CD14-positive monocyte (primary cell): ENCODE measurements around the gene HAPLN1. TPM values are rescaled to one million over a fixed set of nuclear protein-coding genes. Genes with fewer than 3 reads are reported as not detected.

Experiments used
- DNase-seq, 3 donors: peaks; one replicate each; pipeline ENCODE4 v3.0.0-alpha.2; 2011 to 2022
- H2AFZ ChIP-seq: 2 replicates; pipeline ENCODE4 v1.6.0; 2012; ENCODE audit warnings: mild to moderate bottlenecking, low read depth, low read length, inconsistent platforms; ENCODE audit not compliant: insufficient read depth, poor library complexity, severe bottlenecking
- H3K27ac ChIP-seq, 2 donors: 1 replicate in 1 of 2; 2 replicates in 1 of 2; pipeline ENCODE4 v1.5.1; 2012 to 2013; ENCODE audit warnings: low read length in 2 of 2, control low read depth in 1 of 2, inconsistent platforms in 1 of 2, low read depth in 1 of 2, mild to moderate bottlenecking in 1 of 2
- H3K27me3 ChIP-seq, 2 donors: one replicate each; pipeline versions ENCODE4 v1.6.0 to v1.6.1; 2011 to 2013; ENCODE audit warnings: low read length in 2 of 2; ENCODE audit not compliant: control insufficient read depth in 2 of 2, insufficient read depth in 2 of 2
- H3K36me3 ChIP-seq, 2 donors: replicated peaks in 1 of 2; 1 replicate in 1 of 2; 2 replicates in 1 of 2; pipeline versions ENCODE4 v1.5.1 to v1.6.1; 2012 to 2013; ENCODE audit warnings: low read length in 2 of 2, control low read depth in 1 of 2, inconsistent platforms in 1 of 2, mild to moderate bottlenecking in 1 of 2; ENCODE audit not compliant: insufficient read depth in 2 of 2, control insufficient read depth in 1 of 2
- H3K4me1 ChIP-seq, 2 donors: 1 replicate in 1 of 2; 2 replicates in 1 of 2; pipeline versions ENCODE4 v1.5.1 to v1.6.1; 2012 to 2013; ENCODE audit warnings: low read length in 2 of 2, control low read depth in 1 of 2, inconsistent platforms in 1 of 2, mild to moderate bottlenecking in 1 of 2, moderate library complexity in 1 of 2; ENCODE audit not compliant: insufficient read depth in 2 of 2, control insufficient read depth in 1 of 2
- H3K4me2 ChIP-seq: replicated peaks from 2 replicates; pipeline ENCODE3; 2012; ENCODE audit warnings: low read length, moderate library complexity, mild to moderate bottlenecking; ENCODE audit not compliant: poor library complexity, severe bottlenecking; ENCODE audit errors: extremely low read depth
- H3K4me3 ChIP-seq, 3 experiments: fragments of 200-600 bp in 1 of 3; sonication (generic) in 1 of 3; replicated peaks in 1 of 3; 1 replicate in 2 of 3; 2 replicates in 1 of 3; pipeline ENCODE4 v1.5.1; 2011 to 2013; ENCODE audit warnings: low read length in 3 of 3, mild to moderate bottlenecking in 3 of 3, control low read depth in 2 of 3, low read depth in 2 of 3, inconsistent platforms in 1 of 3, moderate library complexity in 1 of 3
- H3K79me2 ChIP-seq: 2 replicates; pipeline ENCODE4 v1.6.0; 2012; ENCODE audit warnings: mild to moderate bottlenecking, control low read depth, inconsistent platforms, low read length, moderate library complexity; ENCODE audit not compliant: insufficient read depth
- H3K9ac ChIP-seq: 2 replicates; pipeline ENCODE4 v1.6.0; 2017; ENCODE audit warnings: low read length, mild to moderate bottlenecking; ENCODE audit not compliant: insufficient read depth, poor library complexity, severe bottlenecking
- H3K9me3 ChIP-seq, 2 donors: replicated peaks in 1 of 2; 1 replicate in 1 of 2; 2 replicates in 1 of 2; pipeline versions ENCODE4 v1.5.1 to v1.6.1; 2012 to 2013; ENCODE audit warnings: low read length in 2 of 2, control low read depth in 1 of 2; ENCODE audit not compliant: control insufficient read depth in 1 of 2, insufficient read depth in 1 of 2
- H4K20me1 ChIP-seq: 2 replicates; pipeline ENCODE4 v1.6.0; 2012; ENCODE audit warnings: mild to moderate bottlenecking, low read length, control low read depth, moderate library complexity; ENCODE audit not compliant: insufficient read depth
- H3K27ac Mint-ChIP-seq, 7 donors: one replicate each; pipeline ENCODE4 v1.8.0; 2020; ENCODE audit warnings: mild to moderate bottlenecking in 7 of 7, mixed read lengths in 7 of 7, moderate library complexity in 6 of 7, inconsistent platforms in 2 of 7
- H3K27me3 Mint-ChIP-seq, 3 donors: one replicate each; pipeline ENCODE4 v1.8.0; 2021 to 2022; ENCODE audit warnings: low read depth in 3 of 3, mild to moderate bottlenecking in 3 of 3, mixed read lengths in 3 of 3, moderate library complexity in 3 of 3, inconsistent platforms in 1 of 3
- H3K36me3 Mint-ChIP-seq, 2 donors: one replicate each; pipeline ENCODE4 v1.8.0; 2020; ENCODE audit warnings: mixed read lengths in 2 of 2, inconsistent platforms in 1 of 2, mild to moderate bottlenecking in 1 of 2
- H3K4me1 Mint-ChIP-seq: one replicate; pipeline ENCODE4 v1.8.0; 2020; ENCODE audit warnings: mild to moderate bottlenecking, mixed read lengths
- H3K4me3 Mint-ChIP-seq, 2 donors: one replicate each; pipeline ENCODE4 v1.8.0; 2020; ENCODE audit warnings: mild to moderate bottlenecking in 2 of 2, mixed read lengths in 2 of 2, moderate library complexity in 1 of 2
- H3K9me3 Mint-ChIP-seq, 7 donors: one replicate each; pipeline ENCODE4 v1.8.0; 2020 to 2022; ENCODE audit warnings: mixed read lengths in 7 of 7, mild to moderate bottlenecking in 6 of 7, moderate library complexity in 6 of 7, inconsistent platforms in 2 of 7
- CTCF ChIP-seq: fragments of 200-600 bp; IDR thresholded peaks from one replicate; pipeline ENCODE4 v1.8.0; 2022; ENCODE audit warnings: antibody characterized with exemption, mild to moderate bottlenecking
- WGBS: methylation state at CpG from one replicate; pipeline ENCODE4 v1.1.5; 2013; ENCODE audit warnings: missing lambda C conversion rate; ENCODE audit not compliant: insufficient coverage; 5-methylcytosine and 5-hydroxymethylcytosine counted together
- intact Hi-C, 2 donors: fragments of 100-400 bp; cut with micrococcal nuclease; formaldehyde crosslinking; loops; one replicate each; pipeline versions ENCODE4 v1.15.0 to v1.15.1; 2023
- polyA plus RNA-seq, 3 donors: library from polyadenylated mRNA; depleted of rRNA in 1 of 3; unstranded in 2 of 3; stranded (reverse) in 1 of 3; fragments of 300-500 nt in 2 of 3; fragments of >200 nt in 1 of 3; fragmentation: Illumina TruSeq in 2 of 3; gene quantifications; 1 replicate in 2 of 3; 2 replicates in 1 of 3; pipeline ENCODE4 v1.2.3, GENCODE V29; 2012 to 2021

The HAPLN1 gene
- polyA plus RNA-seq, 3 donors = not detected

- H3K9me3 ChIP-seq = peaks cover 0 to 18% of the 10 kb centered on the region in 2 donors
- peaks cover 0 to 10% of the 10 kb centered on the region in 2 donors for H3K4me1 ChIP-seq
- peak overlapping the region in 1 of 3 experiments; percentile 47 for H3K4me3 ChIP-seq
- no peak overlapping the region for H3K9ac ChIP-seq
- intact Hi-C loops = no loop called here
- no peak for DNase-seq
- no peak for TF ChIP-seq CTCF
- H3K27me3 Mint-ChIP-seq = peaks cover 55 to 57% (median 56%) of the 10 kb centered on the region in 3 donors
- no peak overlapping the region for H3K27ac ChIP-seq
- WGBS = under 1% methylated on average over 61 of the region's 72 CpGs
- H3K27ac Mint-ChIP-seq = peak overlapping the region in 1 of 7 donors; percentile 70
- peak overlapping the region; percentile 45 to 93 for H3K4me3 Mint-ChIP-seq
- peak overlapping the region; percentile 43 for H3K4me2 ChIP-seq
- peaks cover 51 to 66% of the 10 kb centered on the region in 2 donors for H3K27me3 ChIP-seq
- peaks cover 10% of the 10 kb centered on the region for H3K4me1 Mint-ChIP-seq
- H3K36me3 ChIP-seq = no peaks in the 10 kb centered on the region
- H2AFZ ChIP-seq = peak overlapping the region; percentile 67
- H3K9me3 Mint-ChIP-seq = peaks cover 0 to 6% (median 2%) of the 10 kb centered on the region in 7 donors
- no peaks in the 10 kb centered on the region for H4K20me1 ChIP-seq
- H3K36me3 Mint-ChIP-seq = no peaks in the 10 kb centered on the region
- H3K79me2 ChIP-seq = no peaks in the 10 kb centered on the region
These were observed 1.6 kb upstream of the HAPLN1 start for GRCh38 chr5:83721953-83722901.

GRCh38 chr5:83718936-83719495, 1.6 kb downstream of the HAPLN1 start:
- H3K4me3 Mint-ChIP-seq = peak overlapping the region in 1 of 2 donors; percentile 18
- no peak overlapping the region for H3K4me3 ChIP-seq
- H3K9ac ChIP-seq = no peak overlapping the region
- H3K27me3 ChIP-seq = peaks cover 51 to 65% of the 10 kb centered on the region in 2 donors
- WGBS = 80% methylated on average over 1 of the region's 2 CpGs
- H3K36me3 ChIP-seq = no peaks in the 10 kb centered on the region
- no peak for DNase-seq
- no peak overlapping the region for H2AFZ ChIP-seq
- H3K4me1 Mint-ChIP-seq = peaks cover 10% of the 10 kb centered on the region
- TF ChIP-seq CTCF = no peak
- H3K4me2 ChIP-seq = no peak overlapping the region
- peaks cover 0 to 10% of the 10 kb centered on the region in 2 donors for H3K4me1 ChIP-seq
- H4K20me1 ChIP-seq = no peaks in the 10 kb centered on the region
- no peak overlapping the region for H3K27ac Mint-ChIP-seq
- H3K9me3 ChIP-seq = peaks cover 0 to 18% of the 10 kb centered on the region in 2 donors
- no peaks in the 10 kb centered on the region for H3K79me2 ChIP-seq
- no peaks in the 10 kb centered on the region for H3K36me3 Mint-ChIP-seq
- no peak overlapping the region for H3K27ac ChIP-seq
- H3K9me3 Mint-ChIP-seq = peaks cover 0 to 6% (median 2%) of the 10 kb centered on the region in 7 donors
- peaks cover 46 to 56% (median 53%) of the 10 kb centered on the region in 3 donors for H3K27me3 Mint-ChIP-seq
- intact Hi-C loops = no loop called here
